H1 (cell line): ENCODE data around the gene PSTK. TPM values are rescaled to one million over a fixed set of nuclear protein-coding genes. Genes with fewer than 3 reads are reported as not detected.

Source experiments
- CTCF ChIA-PET: fragments of 300-600 bp; sonication (Branson Sonifier 250); formaldehyde crosslinking; loops from one replicate; lab custom pipeline; 2021; ENCODE audit not compliant: partially characterized antibody; lab: Charles Lee
- POLR2A ChIA-PET: fragments of 300-600 bp; sonication (Branson Sonifier 250); formaldehyde crosslinking; loops from one replicate; lab custom pipeline; 2021; ENCODE audit warnings: inconsistent platforms; ENCODE audit not compliant: partially characterized antibody; lab: Charles Lee
- DNase-seq, 2 experiments: peaks; one replicate each; pipeline versions ENCODE4 v3.0.0 to v3.0.0-alpha.2; 2010 to 2022; ENCODE audit warnings: low spot score in 2 of 2, low read depth in 1 of 2, mixed read lengths in 1 of 2
- FAIRE-seq: peaks from 2 replicates; lab custom pipeline; 2011; peaks lifted over from hg19 to GRCh38; lab: Jason Lieb, UNC
- H2AFZ ChIP-seq: 2 replicates; pipeline ENCODE4 v1.8.1; 2012; ENCODE audit warnings: low read length, inconsistent platforms
- H2AK5ac ChIP-seq: 2 replicates; pipeline ENCODE4 v1.6.1; 2013; ENCODE audit warnings: low read depth, low read length
- H2BK120ac ChIP-seq: replicated peaks from 2 replicates; pipeline ENCODE3; 2013; ENCODE audit warnings: low read depth, low read length, inconsistent platforms
- H2BK12ac ChIP-seq: 2 replicates; pipeline ENCODE4 v1.6.1; 2013; ENCODE audit warnings: low read depth, low read length
- H2BK15ac ChIP-seq: 2 replicates; pipeline ENCODE4 v1.6.1; 2013; ENCODE audit warnings: low read length
- H2BK20ac ChIP-seq: 2 replicates; pipeline ENCODE4 v1.6.1; 2013; ENCODE audit warnings: low read length
- H2BK5ac ChIP-seq: 2 replicates; pipeline ENCODE4 v1.6.1; 2013; ENCODE audit warnings: low read depth, low read length
- H3K14ac ChIP-seq: 2 replicates; pipeline ENCODE4 v1.6.1; 2013; ENCODE audit warnings: inconsistent platforms; ENCODE audit not compliant: insufficient read length
- H3K18ac ChIP-seq: 2 replicates; pipeline ENCODE4 v1.6.1; 2013; ENCODE audit warnings: low read length; ENCODE audit errors: extremely low read depth
- H3K23ac ChIP-seq: 2 replicates; pipeline ENCODE4 v1.6.1; 2013; ENCODE audit warnings: inconsistent platforms; ENCODE audit not compliant: insufficient read length
- H3K23me2 ChIP-seq: 2 replicates; pipeline ENCODE4 v1.6.1; 2013; ENCODE audit warnings: low read depth, low read length
- H3K27ac ChIP-seq: 2 replicates; pipeline ENCODE4 v1.6.1; 2011; ENCODE audit warnings: low read depth, low read length, inconsistent platforms
- H3K27me3 ChIP-seq, 4 experiments: replicated peaks in 1 of 4; 1 replicate in 1 of 4; 2 replicates in 3 of 4; pipeline versions ENCODE4 v1.6.1 to v1.8.1; 2011 to 2013; ENCODE audit warnings: low read length in 3 of 4, mild to moderate bottlenecking in 3 of 4, inconsistent platforms in 2 of 4, mixed read lengths in 2 of 4, moderate library complexity in 1 of 4; ENCODE audit not compliant: control insufficient read depth in 3 of 4, insufficient read depth in 3 of 4; ENCODE audit errors: extremely low read depth in 1 of 4
- H3K36me3 ChIP-seq, 4 experiments: 2 replicates each; pipeline versions ENCODE4 v1.6.1 to v1.8.1; 2011 to 2013; ENCODE audit warnings: mild to moderate bottlenecking in 4 of 4, low read length in 3 of 4, moderate library complexity in 2 of 4, control low read depth in 1 of 4, inconsistent platforms in 1 of 4; ENCODE audit not compliant: insufficient read depth in 4 of 4, control insufficient read depth in 2 of 4
- H3K4ac ChIP-seq: replicated peaks from 2 replicates; pipeline ENCODE3; 2013; ENCODE audit warnings: low read length, low read depth, mixed read lengths, inconsistent platforms; ENCODE audit not compliant: insufficient read length
- H3K4me1 ChIP-seq, 4 experiments: replicated peaks in 1 of 4; 1 replicate in 1 of 4; 2 replicates in 3 of 4; pipeline versions ENCODE4 v1.6.1 to v1.8.1; 2011 to 2013; ENCODE audit warnings: low read length in 3 of 4, inconsistent platforms in 2 of 4, mixed read lengths in 1 of 4; ENCODE audit not compliant: insufficient read depth in 4 of 4, control insufficient read depth in 3 of 4
- H3K4me2 ChIP-seq, 2 experiments: 2 replicates each; pipeline versions ENCODE4 v1.6.1 to v1.8.1; 2011 to 2013; ENCODE audit warnings: low read depth in 2 of 2, low read length in 2 of 2, control low read depth in 1 of 2, inconsistent platforms in 1 of 2, mild to moderate bottlenecking in 1 of 2; ENCODE audit not compliant: insufficient read depth in 1 of 2
- H3K4me3 ChIP-seq, 4 experiments: fragments of 200-600, 300-600 bp in 1 of 4; sonication (generic), shearing (Covaris generic), sonication (Bioruptor Twin) in 1 of 4; 2 replicates each; pipeline versions ENCODE4 v1.5.1 to v1.8.1; 2011 to 2016; ENCODE audit warnings: low read length in 4 of 4, low read depth in 3 of 4, control low read depth in 2 of 4, inconsistent platforms in 2 of 4, mild to moderate bottlenecking in 2 of 4, mixed read lengths in 1 of 4, moderate library complexity in 1 of 4; ENCODE audit not compliant: insufficient read depth in 2 of 4; ENCODE audit errors: extremely low read depth in 1 of 4
- H3K56ac ChIP-seq: replicated peaks from 2 replicates; pipeline ENCODE3; 2013; ENCODE audit warnings: low read depth, mild to moderate bottlenecking, mixed read lengths, low read length, inconsistent platforms; ENCODE audit not compliant: insufficient read length
- H3K79me1 ChIP-seq: 2 replicates; pipeline ENCODE4 v1.6.1; 2013; ENCODE audit warnings: low read depth, low read length, control low read depth
- H3K79me2 ChIP-seq, 2 experiments: 2 replicates each; pipeline versions ENCODE4 v1.6.1 to v1.8.1; 2012 to 2013; ENCODE audit warnings: low read length in 2 of 2, mild to moderate bottlenecking in 2 of 2, inconsistent platforms in 1 of 2; ENCODE audit not compliant: insufficient read depth in 2 of 2, control insufficient read depth in 1 of 2
- H3K9ac ChIP-seq, 4 experiments: replicated peaks in 1 of 4; 1 replicate in 1 of 4; 2 replicates in 3 of 4; pipeline versions ENCODE4 v1.6.1 to v1.8.1; 2011 to 2013; ENCODE audit warnings: low read depth in 3 of 4, low read length in 3 of 4, control low read depth in 2 of 4, mild to moderate bottlenecking in 2 of 4, moderate library complexity in 2 of 4, inconsistent platforms in 1 of 4; ENCODE audit errors: extremely low read depth in 1 of 4
- H3K9me3 ChIP-seq, 2 experiments: 2 replicates each; pipeline versions ENCODE4 v1.6.1 to v1.8.1; 2012 to 2013; ENCODE audit warnings: mild to moderate bottlenecking in 2 of 2, moderate library complexity in 2 of 2, control low read depth in 1 of 2, inconsistent platforms in 1 of 2, low read depth in 1 of 2, low read length in 1 of 2, mixed read lengths in 1 of 2; ENCODE audit not compliant: insufficient read depth in 2 of 2
- H4K20me1 ChIP-seq, 2 experiments: replicated peaks in 1 of 2; 2 replicates each; pipeline versions ENCODE3 to v1.8.1; 2011 to 2013; ENCODE audit warnings: inconsistent platforms in 2 of 2, low read length in 2 of 2, mild to moderate bottlenecking in 1 of 2; ENCODE audit not compliant: insufficient read depth in 2 of 2, control insufficient read depth in 1 of 2
- H4K5ac ChIP-seq: 2 replicates; pipeline ENCODE4 v1.6.1; 2013; ENCODE audit warnings: low read length, low read depth, mixed read lengths, inconsistent platforms; ENCODE audit not compliant: insufficient read length
- H4K8ac ChIP-seq: 2 replicates; pipeline ENCODE4 v1.8.0; 2013; ENCODE audit warnings: mild to moderate bottlenecking, moderate library complexity, low read length, inconsistent platforms; ENCODE audit not compliant: insufficient read depth; ENCODE audit errors: extremely low read depth
- H4K91ac ChIP-seq: replicated peaks from 2 replicates; pipeline ENCODE3; 2013; ENCODE audit warnings: low read length, mixed read lengths, inconsistent platforms; ENCODE audit not compliant: insufficient read length
- WGBS, 2 experiments: shearing (Covaris generic) in 1 of 2; methylation state at CpG; one replicate each; pipeline versions ENCODE4 v1.1.6 to v1.1.7; 2013 to 2015; ENCODE audit warnings: low lambda C conversion rate in 2 of 2, mixed read lengths in 2 of 2, inconsistent platforms in 1 of 2, low coverage in 1 of 2, missing lambda C conversion rate in 1 of 2; ENCODE audit not compliant: insufficient replicate concordance in 2 of 2, insufficient coverage in 1 of 2, insufficient read length in 1 of 2; ENCODE audit errors: extremely low coverage in 1 of 2, missing lambda C conversion rate in 1 of 2; 5-methylcytosine and 5-hydroxymethylcytosine counted together
- polyA plus RNA-seq, 7 experiments: library from polyadenylated mRNA; depleted of rRNA in 3 of 7; stranded (reverse) in 5 of 7; unstranded in 2 of 7; fragments of >200 nt in 5 of 7; fragments of 200-250 nt in 2 of 7; gene quantifications; 1 replicate in 5 of 7; 2 replicates in 1 of 7; 4 replicates in 1 of 7; pipeline versions ENCODE4 v1.2.1 to v1.2.3, GENCODE V29; 2011 to 2013; ENCODE audit warnings: missing spikeins in 2 of 7, mixed read lengths in 2 of 7
- total RNA-seq: library from RNA; stranded (reverse); fragmentation: NEBNext Ultra II Directional; extraction: Animal tissue kit (Norgen Biotek cat#: 25700); gene quantifications from 2 replicates; pipeline ENCODE4 v1.2.1, GENCODE V29; 2021

PSTK gene
- total and polyA plus RNA-seq, 2 of the 8 experiments (the other 6 are each of a cell fraction or from before 2014, with no cell fraction given), result 4.4 to 6.6 TPM

- H2BK12ac ChIP-seq, result no peak overlapping the region
- H3K4me1 ChIP-seq, result peaks cover 5 to 16% (median 10%) of the 10 kb centered on the region in 4 experiments; a peak in 6 of 7 replicates
- no peak overlapping the region for H2BK5ac ChIP-seq
- FAIRE-seq, result no peak
- no peak overlapping the region for H2AFZ ChIP-seq
- H3K9ac ChIP-seq, result no peak overlapping the region
- 7% methylated on average over 1 of the region's 1 CpG; no CpG with 5 or more reads in 1 of the 2 experiments for WGBS, 2 experiments
- peak overlapping the region; percentile 87 for H2BK120ac ChIP-seq
- H3K4me2 ChIP-seq, result peak overlapping the region; percentile 44 to 56; a peak in 3 of 4 replicates
- H3K9me3 ChIP-seq, result no peaks in the 10 kb centered on the region
- H3K27me3 ChIP-seq, result peaks cover 0 to 3% (median 1%) of the 10 kb centered on the region in 4 experiments; a peak in 4 of 7 replicates
- peak overlapping the region; percentile 97 for H3K4ac ChIP-seq
- DNase-seq, result no peak
- ChIA-PET POLR2A (interaction anchor here (1.6 to 4.3 kb wide), 2 partner anchors 7 to 11 kb away, joined by 4 to 25 read pairs; partner anchors contain the start of genes ACADSB and IKZF5), CTCF (interaction anchor here (1.1 to 3.7 kb wide), 4 partner anchors 10 to 31 kb away, joined by 3 to 28 read pairs (median 6); partner anchors contain the start of genes ACADSB and IKZF5)
- H3K79me1 ChIP-seq, result no peaks in the 10 kb centered on the region
- H4K8ac ChIP-seq, result no peak overlapping the region
- H3K18ac ChIP-seq, result 0 out of 2 replicates have a peak overlapping the region, but pooled peaks have one; percentile 28
- H2AK5ac ChIP-seq, result no peak overlapping the region
- H2BK15ac ChIP-seq, result no peak overlapping the region
- H3K56ac ChIP-seq, result no peak overlapping the region
- H4K5ac ChIP-seq, result no peak overlapping the region
- no peaks in the 10 kb centered on the region; a peak in 1 of 8 replicates for H3K36me3 ChIP-seq
- H3K14ac ChIP-seq, result no peak overlapping the region
- H4K20me1 ChIP-seq, result no peaks in the 10 kb centered on the region
- no peak overlapping the region for H3K23ac ChIP-seq
- no peak overlapping the region for H4K91ac ChIP-seq
- H3K23me2 ChIP-seq, result no peaks in the 10 kb centered on the region
- no peak overlapping the region for H2BK20ac ChIP-seq
- peak overlapping the region in 1 of 4 experiments; percentile 16; a peak in 2 of 8 replicates for H3K4me3 ChIP-seq
- 0 out of 4 replicates have a peak, but pooled peaks cover 0 to 3% of the 10 kb centered on the region in 2 experiments for H3K79me2 ChIP-seq
- no peak overlapping the region for H3K27ac ChIP-seq
These were observed 39.9 kb downstream of the PSTK start for GRCh38 chr10:123019941-123020703.
